Measurements from ENCODE around the gene WARS2. TPM values are rescaled to one million over a fixed set of nuclear protein-coding genes. Genes with fewer than 3 reads are reported as not detected.

The WARS2 gene
- total RNA-seq, 1 experiment from 2014 or later, result 10.5 TPM

- TF ChIP-seq MAX (IDR thresholded peaks at IDR 0.05) (no peak), POLR2AphosphoS5 (IDR thresholded peaks at IDR 0.05; ENCODE audit: low read depth, low read length) (no peak), YY1 (IDR thresholded peaks at IDR 0.05; ENCODE audit: extremely low read depth, insufficient replicate concordance, low read depth, low read length) (no peak), EZH2phosphoT487 (IDR thresholded peaks at IDR 0.05; ENCODE audit: borderline replicate concordance) (no peak), ZNF274 (IDR thresholded peaks at IDR 0.05; ENCODE audit: low read depth, low read length) (no peak), JUND (IDR thresholded peaks at IDR 0.05) (no peak), SRF (IDR thresholded peaks at IDR 0.05; ENCODE audit: low read depth) (no peak), SIN3A (IDR thresholded peaks at IDR 0.05; ENCODE audit: low read depth) (no peak), ZFX (IDR thresholded peaks at IDR 0.05) (no peak), EZH2 (IDR thresholded peaks at IDR 0.05) (no peak), CEBPB (IDR thresholded peaks at IDR 0.05; ENCODE audit: low read depth) (no peak), SP1 (IDR thresholded peaks at IDR 0.05; ENCODE audit: low read depth) (no peak), EGR1 (IDR thresholded peaks at IDR 0.05; ENCODE audit: low read depth) (no peak), RAD21 (IDR thresholded peaks at IDR 0.05; ENCODE audit: low read depth) (no peak), REST (IDR thresholded peaks at IDR 0.05; ENCODE audit: low read depth) (no peak), CTCF (IDR thresholded peaks at IDR 0.05 in 2 of 3, conservative IDR thresholded peaks at IDR 0.05 in 1 of 3; ENCODE audit: borderline replicate concordance in 1 of 3, insufficient read depth in 1 of 3, low read depth in 2 of 3, low read length in 2 of 3) (no peak), TCF7L2 (IDR thresholded peaks at IDR 0.05; ENCODE audit: borderline replicate concordance, extremely low read depth, insufficient read depth, insufficient read length) (no peak)
- TF ChIP-seq, protein P1, sequence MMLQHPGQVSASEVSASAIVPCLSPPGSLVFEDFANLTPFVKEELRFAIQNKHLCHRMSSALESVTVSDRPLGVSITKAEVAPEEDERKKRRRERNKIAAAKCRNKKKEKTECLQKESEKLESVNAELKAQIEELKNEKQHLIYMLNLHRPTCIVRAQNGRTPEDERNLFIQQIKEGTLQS (IDR thresholded peaks at IDR 0.05), result no peak
- TF ChIP-seq, protein P2, sequence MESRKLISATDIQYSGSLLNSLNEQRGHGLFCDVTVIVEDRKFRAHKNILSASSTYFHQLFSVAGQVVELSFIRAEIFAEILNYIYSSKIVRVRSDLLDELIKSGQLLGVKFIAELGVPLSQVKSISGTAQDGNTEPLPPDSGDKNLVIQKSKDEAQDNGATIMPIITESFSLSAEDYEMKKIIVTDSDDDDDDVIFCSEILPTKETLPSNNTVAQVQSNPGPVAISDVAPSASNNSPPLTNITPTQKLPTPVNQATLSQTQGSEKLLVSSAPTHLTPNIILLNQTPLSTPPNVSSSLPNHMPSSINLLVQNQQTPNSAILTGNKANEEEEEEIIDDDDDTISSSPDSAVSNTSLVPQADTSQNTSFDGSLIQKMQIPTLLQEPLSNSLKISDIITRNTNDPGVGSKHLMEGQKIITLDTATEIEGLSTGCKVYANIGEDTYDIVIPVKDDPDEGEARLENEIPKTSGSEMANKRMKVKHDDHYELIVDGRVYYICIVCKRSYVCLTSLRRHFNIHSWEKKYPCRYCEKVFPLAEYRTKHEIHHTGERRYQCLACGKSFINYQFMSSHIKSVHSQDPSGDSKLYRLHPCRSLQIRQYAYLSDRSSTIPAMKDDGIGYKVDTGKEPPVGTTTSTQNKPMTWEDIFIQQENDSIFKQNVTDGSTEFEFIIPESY (IDR thresholded peaks at IDR 0.05; ENCODE audit: extremely low read depth, insufficient replicate concordance, low read length), result no peak
- ChIA-PET CTCF (no interaction called here), POLR2A (no interaction called here), RAD21 (ENCODE audit: low non-redundant PET in 1 of 2, low total read pairs in 2 of 2, uncharacterized antibody in 2 of 2, unreplicated experiment in 2 of 2) (no interaction called here)
- H3K36me3 ChIP-seq (ENCODE audit: control insufficient read depth in 1 of 2, insufficient read depth in 2 of 2, low read length in 2 of 2), result no peaks in the 10 kb centered on the region
- H3K27me3 ChIP-seq (ENCODE audit: insufficient read depth, low read length), result no peaks in the 10 kb centered on the region
- H4K20me1 ChIP-seq (ENCODE audit: insufficient read depth), result no peaks in the 10 kb centered on the region
- no peaks in the 10 kb centered on the region for H3K9me2 ChIP-seq (ENCODE audit: insufficient read depth)
- H3K79me2 ChIP-seq (ENCODE audit: insufficient read depth, low read length), result no peaks in the 10 kb centered on the region
- DNase-seq (ENCODE audit: low read depth, low spot score) (no peak), ATAC-seq (no peak)
- H3K27ac ChIP-seq (ENCODE audit: low read depth, low read length), result no peak overlapping the region
- BruUV-seq (replicated peaks), result no TSS peak
- H3K4me1 ChIP-seq (ENCODE audit: control insufficient read depth in 1 of 2, insufficient read depth in 2 of 2, low read length in 2 of 2), result no peaks in the 10 kb centered on the region
- H2AFZ ChIP-seq (ENCODE audit: low read depth, low read length, poor library complexity, severe bottlenecking), result no peak overlapping the region
- H3K9ac ChIP-seq (ENCODE audit: low read length), result no peak overlapping the region
- H3K4me3 ChIP-seq (replicated peaks in 1 of 2; ENCODE audit: low read depth in 1 of 2, low read length in 2 of 2), result no peak overlapping the region
- H3K4me2 ChIP-seq (ENCODE audit: low read length), result no peak overlapping the region
- no peaks in the 10 kb centered on the region for H3K9me3 ChIP-seq (ENCODE audit: control insufficient read depth in 1 of 2, insufficient read depth in 1 of 2, low read depth in 1 of 2, low read length in 2 of 2)
- intact Hi-C loops (cut with micrococcal nuclease), result no loop called here
Observed at GRCh38 chr1:118989878-118990378, 150.5 kb downstream of the WARS2 start.
